HFFc6 (cell line): ENCODE data around the gene AUH. TPM values are rescaled to one million over a fixed set of nuclear protein-coding genes. Genes with fewer than 3 reads are reported as not detected.
A peak's percentile ranks its signal among the peaks of the same experiment; 100 is the strongest.

Experiments used
- DNase-seq: peaks from one replicate; pipeline ENCODE4 v3.0.0-alpha.2; 2018
- H3K27ac Mint-ChIP-seq: 2 replicates; pipeline ENCODE4 v1.8.0; 2020; ENCODE audit warnings: mild to moderate bottlenecking, mixed read lengths
- H3K27me3 Mint-ChIP-seq: 2 replicates; pipeline ENCODE4 v1.8.0; 2021; ENCODE audit warnings: mild to moderate bottlenecking, moderate library complexity, mixed read lengths; ENCODE audit not compliant: insufficient read depth
- H3K36me3 Mint-ChIP-seq: 2 replicates; pipeline ENCODE4 v1.8.0; 2021; ENCODE audit warnings: low read depth, mixed read lengths
- H3K4me1 Mint-ChIP-seq: 2 replicates; pipeline ENCODE4 v1.8.0; 2020; ENCODE audit warnings: low read depth, mixed read lengths
- H3K4me3 Mint-ChIP-seq: 2 replicates; pipeline ENCODE4 v1.8.0; 2020; ENCODE audit warnings: mild to moderate bottlenecking, moderate library complexity, mixed read lengths
- H3K9me3 Mint-ChIP-seq: 2 replicates; pipeline ENCODE4 v1.8.0; 2020; ENCODE audit warnings: mild to moderate bottlenecking, mixed read lengths
- total RNA-seq, 6 experiments: library from RNA; stranded (reverse); fragmentation: NEBNext Ultra II Directional; extraction: Animal tissue kit (Norgen Biotek cat#: 25700); gene quantifications; 2 replicates in 1 of 6; 3 replicates in 5 of 6; pipeline ENCODE4 v1.2.3, GENCODE V29; 2021
- TF ChIP-seq, protein P1 (sequence below): fragments of 200-600 bp; sonication (generic); IDR thresholded peaks from 2 replicates; pipeline ENCODE4 v1.5.0; 2021; ENCODE audit warnings: antibody characterized with exemption, mild to moderate bottlenecking

AUH gene
- total RNA-seq, 6 experiments from 2014 or later, result 9.8 to 11.3 (median 10.6) TPM

DNA sequence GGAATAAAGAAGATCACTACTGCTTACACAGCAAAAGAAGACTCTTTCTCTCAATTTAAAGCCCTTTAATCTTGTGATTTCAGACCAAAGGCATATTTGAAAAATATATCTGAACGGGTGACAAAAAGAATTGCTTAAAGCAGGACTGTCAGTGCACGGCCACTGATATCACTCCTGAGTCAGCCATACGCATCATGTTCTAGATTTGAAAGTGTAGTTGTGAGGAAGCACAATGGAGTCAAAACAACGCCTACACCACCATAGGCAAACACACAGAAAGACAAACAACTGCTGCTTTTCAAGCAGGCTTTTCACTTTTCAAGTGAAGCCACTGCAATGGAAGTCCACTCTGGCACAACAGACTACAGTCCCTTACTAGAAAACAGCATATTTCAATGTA is 141.7 kb downstream of the AUH start:
- Mint-ChIP-seq H3K27me3 (no peaks in the 10 kb centered on the region), H3K4me3 (no peak overlapping the region), H3K27ac (no peak overlapping the region), H3K4me1 (peaks cover 42% of the 10 kb centered on the region), H3K36me3 (peaks cover 23% of the 10 kb centered on the region), H3K9me3 (peaks cover 11% of the 10 kb centered on the region)
- no peak for DNase-seq
- TF ChIP-seq, protein P1, sequence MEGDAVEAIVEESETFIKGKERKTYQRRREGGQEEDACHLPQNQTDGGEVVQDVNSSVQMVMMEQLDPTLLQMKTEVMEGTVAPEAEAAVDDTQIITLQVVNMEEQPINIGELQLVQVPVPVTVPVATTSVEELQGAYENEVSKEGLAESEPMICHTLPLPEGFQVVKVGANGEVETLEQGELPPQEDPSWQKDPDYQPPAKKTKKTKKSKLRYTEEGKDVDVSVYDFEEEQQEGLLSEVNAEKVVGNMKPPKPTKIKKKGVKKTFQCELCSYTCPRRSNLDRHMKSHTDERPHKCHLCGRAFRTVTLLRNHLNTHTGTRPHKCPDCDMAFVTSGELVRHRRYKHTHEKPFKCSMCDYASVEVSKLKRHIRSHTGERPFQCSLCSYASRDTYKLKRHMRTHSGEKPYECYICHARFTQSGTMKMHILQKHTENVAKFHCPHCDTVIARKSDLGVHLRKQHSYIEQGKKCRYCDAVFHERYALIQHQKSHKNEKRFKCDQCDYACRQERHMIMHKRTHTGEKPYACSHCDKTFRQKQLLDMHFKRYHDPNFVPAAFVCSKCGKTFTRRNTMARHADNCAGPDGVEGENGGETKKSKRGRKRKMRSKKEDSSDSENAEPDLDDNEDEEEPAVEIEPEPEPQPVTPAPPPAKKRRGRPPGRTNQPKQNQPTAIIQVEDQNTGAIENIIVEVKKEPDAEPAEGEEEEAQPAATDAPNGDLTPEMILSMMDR, result no peak

DNA sequence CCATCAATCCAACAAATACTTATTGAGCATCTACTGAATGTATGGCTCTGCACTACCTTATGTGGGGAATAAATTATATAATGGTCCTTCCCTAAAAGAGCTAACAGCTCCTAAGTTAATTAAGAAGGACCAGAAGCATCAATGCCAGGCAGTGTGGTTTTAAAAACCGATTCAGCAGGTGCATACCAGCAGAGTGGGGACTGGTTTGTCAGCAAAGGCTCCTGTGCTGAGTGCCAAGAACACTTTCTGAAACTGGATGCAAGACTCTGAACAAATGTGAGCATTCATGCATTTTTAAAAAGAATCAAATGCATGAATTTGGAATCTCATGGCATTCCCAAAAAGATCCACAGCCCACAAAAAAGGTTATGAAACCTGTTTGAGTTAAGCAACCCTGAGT is 142.2 kb downstream of the AUH start:
- TF ChIP-seq, protein P1, result no peak
- Mint-ChIP-seq H3K4me1 (peaks cover 46% of the 10 kb centered on the region), H3K4me3 (no peak overlapping the region), H3K9me3 (peaks cover 11% of the 10 kb centered on the region), H3K27ac (no peak overlapping the region), H3K27me3 (no peaks in the 10 kb centered on the region), H3K36me3 (peaks cover 22% of the 10 kb centered on the region)
- DNase-seq, result no peak

DNA sequence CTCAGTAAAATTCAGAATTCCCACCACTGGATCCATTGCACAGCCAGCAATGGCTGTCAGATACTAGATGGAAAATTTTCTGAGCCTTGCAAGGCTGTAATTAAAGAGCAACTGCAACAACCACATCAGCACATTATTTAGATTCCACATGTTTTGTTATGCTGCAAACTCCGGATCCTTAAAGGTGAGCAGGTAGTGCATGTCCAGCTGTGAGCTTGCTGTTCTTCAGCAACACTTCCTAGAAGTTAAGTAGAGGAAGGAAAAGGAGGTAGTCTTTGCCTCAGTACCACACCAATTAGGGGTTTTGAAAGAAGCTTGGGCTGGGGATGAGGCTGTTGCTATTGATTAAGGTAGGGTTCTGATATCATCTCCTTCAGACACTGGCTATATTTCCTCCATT is 144.3 kb downstream of the AUH start:
- TF ChIP-seq, protein P1, result no peak
- no peak overlapping the region for H3K4me3 Mint-ChIP-seq
- H3K27ac Mint-ChIP-seq, result no peak overlapping the region
- no peak for DNase-seq
- H3K36me3 Mint-ChIP-seq, result peaks cover 14% of the 10 kb centered on the region
- H3K9me3 Mint-ChIP-seq, result no peaks in the 10 kb centered on the region
- no peaks in the 10 kb centered on the region for H3K27me3 Mint-ChIP-seq
- peaks cover 61% of the 10 kb centered on the region for H3K4me1 Mint-ChIP-seq

DNA sequence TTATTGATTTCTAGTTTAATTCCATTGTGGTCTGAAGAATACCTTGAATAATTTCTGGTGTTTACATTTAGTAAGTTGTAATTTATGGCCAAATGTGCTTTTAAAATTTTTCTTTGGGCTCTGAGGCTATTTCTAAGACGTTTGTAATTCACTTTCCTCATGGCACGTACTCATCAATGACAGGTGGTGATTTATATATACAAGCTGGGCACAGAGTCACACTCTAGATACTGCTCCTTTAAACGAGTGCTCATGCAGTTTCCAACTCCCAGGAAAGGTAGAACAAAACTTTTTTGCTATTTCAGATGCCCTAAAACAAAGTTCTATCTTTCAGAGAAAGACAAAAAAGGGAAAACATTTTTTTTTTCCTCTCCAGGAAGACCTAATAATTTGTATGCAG is 146.9 kb downstream of the AUH start:
- H3K27ac Mint-ChIP-seq, result no peak overlapping the region
- TF ChIP-seq, protein P1, result no peak
- peaks cover 11% of the 10 kb centered on the region for H3K36me3 Mint-ChIP-seq
- H3K9me3 Mint-ChIP-seq, result no peaks in the 10 kb centered on the region
- H3K27me3 Mint-ChIP-seq, result no peaks in the 10 kb centered on the region
- H3K4me3 Mint-ChIP-seq, result no peak overlapping the region
- peaks cover 38% of the 10 kb centered on the region for H3K4me1 Mint-ChIP-seq
- no peak for DNase-seq

DNA sequence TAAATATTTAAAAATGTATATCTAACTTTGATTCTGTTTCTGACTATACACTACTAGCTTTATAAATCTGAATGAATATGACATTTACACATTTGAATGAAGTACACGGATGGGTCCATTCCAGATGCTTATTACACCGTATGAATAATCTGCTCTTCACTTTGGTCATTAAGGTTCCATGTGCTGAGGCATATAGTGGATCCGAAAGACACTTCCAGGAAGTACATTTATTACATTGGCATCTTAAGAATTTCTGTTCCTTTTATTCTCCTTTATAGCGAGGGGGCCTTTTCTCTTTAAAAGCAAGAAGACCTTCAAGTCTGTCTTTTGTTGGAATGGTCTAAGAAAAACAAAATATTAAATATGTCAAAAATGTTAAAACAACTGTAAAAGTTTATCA is 147.6 kb downstream of the AUH start:
- Mint-ChIP-seq H3K27ac (peak overlapping the region; percentile 24; the same call in 1 of the 2 replicates), H3K36me3 (peaks cover 9% of the 10 kb centered on the region), H3K4me3 (no peak overlapping the region; the same call in 1 of the 2 replicates), H3K4me1 (peaks cover 37% of the 10 kb centered on the region), H3K27me3 (no peaks in the 10 kb centered on the region), H3K9me3 (no peaks in the 10 kb centered on the region)
- TF ChIP-seq, protein P1, result no peak
- DNase-seq, result peak; percentile 16
